Adipose tissue (tissue), 3 donors: ENCODE measurements around the gene ADAP1. TPM values are rescaled to one million over a fixed set of nuclear protein-coding genes. Genes with fewer than 3 reads are reported as not detected.

Source experiments
- H3K27ac ChIP-seq: one replicate; pipeline ENCODE4 v1.5.1; 2013; ENCODE audit warnings: low read depth, low read length
- WGBS, 3 donors: extraction: QIAGEN DNeasy Blood & Tissue Kit; methylation state at CpG; one replicate each; pipeline ENCODE4 v1.1.7; 2013; 5-methylcytosine and 5-hydroxymethylcytosine counted together
- polyA plus RNA-seq, 3 donors: library from polyadenylated mRNA; stranded (reverse); fragments of 200-250 nt; gene quantifications; one replicate each; pipeline ENCODE4 v1.2.3, GENCODE V29; 2013
- donor health status: healthy with polysubstance abuse.
- donor health status: Bipolar disorder and iron deficiency.
- donor health status: healthy.

ADAP1 gene
- polyA plus RNA-seq, 3 donors: 8.7 to 11.7 (median 9.8) TPM

DNA sequence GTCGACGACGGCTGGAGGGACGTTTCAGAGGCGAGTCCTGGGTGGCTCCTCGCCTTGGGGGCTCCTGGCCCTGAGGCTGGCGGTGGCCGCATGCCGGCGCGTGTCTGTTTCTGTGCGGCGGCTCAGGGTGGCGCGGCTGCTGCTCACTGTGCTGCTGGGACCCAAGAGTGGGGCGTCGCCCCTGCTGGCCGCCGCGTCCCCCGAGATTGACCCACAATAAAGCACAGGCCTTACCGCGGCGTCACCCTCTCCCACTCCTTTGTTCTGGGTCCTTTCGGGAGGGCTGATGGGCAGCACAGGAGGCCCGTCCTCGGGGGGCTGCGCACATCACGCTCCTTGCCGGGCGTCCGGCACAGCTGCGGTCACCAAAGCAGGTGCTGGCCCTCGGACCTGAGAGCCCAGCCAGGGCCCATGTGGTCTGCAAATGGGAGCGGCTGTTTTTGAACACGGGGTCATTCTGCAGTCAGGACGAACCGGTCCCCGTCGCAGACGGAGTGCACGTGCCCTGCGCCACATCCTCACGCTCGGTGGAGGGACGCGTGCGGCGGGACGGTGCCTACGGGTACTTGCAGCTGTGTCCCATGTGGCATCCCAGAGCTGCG, 58.9 kb downstream of the ADAP1 start:
- H3K27ac ChIP-seq: no peak overlapping the region
- WGBS, 3 donors: 95 to 97% (median 95%) methylated on average over 52 of the region's 52 CpGs

DNA sequence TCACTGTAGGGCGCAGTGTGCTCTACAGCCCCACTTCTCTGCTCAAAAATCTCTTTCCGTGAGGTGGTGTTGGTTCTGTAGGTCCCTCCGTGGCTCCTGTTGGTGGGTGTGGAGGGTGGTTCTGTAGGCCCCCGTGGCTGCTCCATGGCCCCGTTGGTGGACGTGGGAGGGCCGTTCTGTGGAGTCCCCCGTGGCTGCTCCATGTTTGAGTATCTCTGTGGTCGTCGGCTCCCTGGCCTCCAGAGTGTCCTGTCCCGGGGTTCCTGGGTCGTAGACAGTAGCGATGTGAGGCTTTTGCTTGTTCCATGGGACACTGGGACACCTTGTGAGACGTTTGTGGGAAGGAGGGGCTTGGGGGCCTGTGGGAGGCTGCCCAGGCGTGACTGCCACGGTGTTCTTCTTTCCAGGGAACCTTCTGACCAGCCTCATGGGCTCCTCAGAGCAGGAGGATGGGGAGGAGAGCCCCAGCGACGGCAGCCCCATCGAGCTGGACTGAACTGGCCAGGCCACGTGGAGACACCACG, 59.5 kb downstream of the ADAP1 start:
- H3K27ac ChIP-seq: no peak overlapping the region
- WGBS, 3 donors: 89 to 93% (median 93%) methylated on average over 21 of the region's 21 CpGs

- 92 to 94% (median 94%) methylated on average over 37 to 40 of the region's 40 CpGs for WGBS, 3 donors
These were observed 60.2 kb downstream of the ADAP1 start for GRCh38 chr7:894164-894867.

DNA sequence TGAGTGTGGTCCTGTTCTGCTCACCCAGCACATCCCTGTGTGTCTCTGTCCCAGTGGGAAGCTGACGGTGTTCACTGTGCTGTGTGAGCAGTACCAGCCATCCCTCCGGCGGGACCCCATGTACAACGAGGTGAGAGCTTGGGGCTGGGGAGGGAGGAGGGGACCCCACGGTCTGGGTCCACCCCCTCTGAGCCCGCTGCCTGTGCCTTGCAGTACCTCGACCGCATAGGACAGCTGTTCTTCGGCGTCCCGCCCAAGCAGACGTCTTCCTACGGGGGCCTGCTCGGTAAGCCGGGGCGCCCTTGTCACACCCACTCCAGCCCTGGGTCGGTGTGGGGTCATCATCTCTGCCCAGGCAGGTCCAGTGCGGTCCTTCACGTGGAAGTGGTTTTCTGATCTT, 60.8 kb downstream of the ADAP1 start:
- no peak overlapping the region for H3K27ac ChIP-seq
- WGBS, 3 donors: 91 to 92% (median 92%) methylated on average over 19 of the region's 19 CpGs

More at GRCh38 chr7:894164-894867, 60.2 kb downstream of the ADAP1 start:
- H3K27ac ChIP-seq: no peak overlapping the region

DNA sequence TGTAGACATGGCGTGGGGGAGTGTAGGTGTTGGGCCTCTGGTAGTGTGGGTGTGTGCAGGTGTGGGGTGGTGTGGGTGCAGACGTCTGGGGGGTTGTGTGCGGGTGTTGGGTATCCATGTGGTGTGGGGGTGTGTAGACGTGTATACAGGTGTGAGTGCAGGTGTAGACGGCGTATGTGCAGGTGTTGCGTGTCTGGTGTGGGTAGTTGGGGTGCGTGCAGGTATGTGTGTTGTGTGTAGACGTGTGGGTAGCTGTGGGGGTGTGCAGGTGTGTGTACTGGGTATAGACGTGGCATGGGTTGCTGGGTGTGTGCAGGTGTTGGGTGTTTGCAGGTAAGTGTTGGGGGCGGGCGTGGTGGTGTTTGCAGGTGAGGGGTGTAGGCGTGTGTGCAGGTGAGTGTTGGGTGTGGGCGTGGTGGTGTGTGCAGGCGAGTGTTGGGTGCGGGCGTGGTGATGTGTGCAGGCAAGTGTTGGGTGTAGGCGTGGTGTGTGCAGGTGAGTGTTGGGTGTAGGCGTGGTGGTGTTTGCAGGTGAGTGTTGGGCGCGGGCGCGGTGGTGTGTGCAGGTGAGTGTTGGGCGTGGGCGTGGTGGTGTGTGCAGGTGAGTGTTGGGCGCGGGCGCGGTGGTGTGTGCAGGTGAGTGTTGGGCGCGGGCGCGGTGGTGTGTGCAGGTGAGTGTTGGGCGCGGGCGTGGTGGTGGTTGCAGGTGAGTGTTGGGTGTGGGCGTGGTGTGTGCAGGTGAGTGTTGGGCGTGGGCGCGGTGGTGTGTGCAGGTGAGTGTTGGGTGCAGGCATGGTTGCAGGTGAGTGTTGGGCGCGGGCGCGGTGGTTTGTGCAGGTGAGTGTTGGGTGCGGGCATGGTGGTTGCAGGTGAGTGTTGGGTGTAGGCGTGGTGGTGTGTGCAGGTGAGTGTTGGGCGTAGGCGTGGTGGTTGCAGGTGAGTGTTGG, 61.6 kb downstream of the ADAP1 start:
- H3K27ac ChIP-seq: no peak overlapping the region
- WGBS, 3 donors: 95 to 98% (median 96%) methylated on average over 39 to 48 of the region's 48 CpGs

GRCh38 chr7:891805-892204, 62.7 kb downstream of the ADAP1 start:
- no peak overlapping the region for H3K27ac ChIP-seq
- WGBS, 3 donors: 93 to 97% (median 96%) methylated on average over 14 to 20 of the region's 20 CpGs

- H3K27ac ChIP-seq: no peak overlapping the region
- WGBS, 3 donors: 94 to 96% (median 95%) methylated on average over 29 of the region's 29 CpGs
These were observed 63.2 kb downstream of the ADAP1 start for GRCh38 chr7:891291-891690.

GRCh38 chr7:890868-891267, 63.6 kb downstream of the ADAP1 start:
- H3K27ac ChIP-seq: no peak overlapping the region
- 92 to 96% (median 93%) methylated on average over 15 of the region's 15 CpGs for WGBS, 3 donors

DNA sequence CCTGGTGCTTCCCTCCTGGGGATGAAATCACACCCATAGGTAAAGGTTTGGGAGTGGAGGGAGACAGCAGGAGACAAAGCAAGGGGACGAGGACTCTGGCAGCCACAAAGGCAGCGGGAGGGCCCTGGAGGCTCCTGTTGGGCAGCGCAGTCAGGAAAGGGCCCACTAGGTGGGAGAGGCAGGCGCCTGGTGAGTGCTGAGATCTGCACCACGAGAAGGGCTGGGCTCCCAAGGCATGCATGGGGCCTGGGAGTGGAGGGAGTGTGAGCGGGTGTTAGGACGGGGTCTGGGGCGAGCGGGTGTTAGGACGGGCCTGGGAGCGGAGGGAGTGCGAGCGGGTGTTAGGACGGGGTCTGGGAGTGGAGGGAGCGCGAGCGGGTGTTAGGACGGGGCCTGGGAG, 65.1 kb downstream of the ADAP1 start:
- 91 to 96% (median 96%) methylated on average over 10 to 18 of the region's 18 CpGs for WGBS, 3 donors
- H3K27ac ChIP-seq: no peak overlapping the region

GRCh38 chr7:889025-889390, 65.5 kb downstream of the ADAP1 start:
- H3K27ac ChIP-seq: no peak overlapping the region
- 92 to 96% (median 92%) methylated on average over 9 to 15 of the region's 15 CpGs for WGBS, 3 donors

DNA sequence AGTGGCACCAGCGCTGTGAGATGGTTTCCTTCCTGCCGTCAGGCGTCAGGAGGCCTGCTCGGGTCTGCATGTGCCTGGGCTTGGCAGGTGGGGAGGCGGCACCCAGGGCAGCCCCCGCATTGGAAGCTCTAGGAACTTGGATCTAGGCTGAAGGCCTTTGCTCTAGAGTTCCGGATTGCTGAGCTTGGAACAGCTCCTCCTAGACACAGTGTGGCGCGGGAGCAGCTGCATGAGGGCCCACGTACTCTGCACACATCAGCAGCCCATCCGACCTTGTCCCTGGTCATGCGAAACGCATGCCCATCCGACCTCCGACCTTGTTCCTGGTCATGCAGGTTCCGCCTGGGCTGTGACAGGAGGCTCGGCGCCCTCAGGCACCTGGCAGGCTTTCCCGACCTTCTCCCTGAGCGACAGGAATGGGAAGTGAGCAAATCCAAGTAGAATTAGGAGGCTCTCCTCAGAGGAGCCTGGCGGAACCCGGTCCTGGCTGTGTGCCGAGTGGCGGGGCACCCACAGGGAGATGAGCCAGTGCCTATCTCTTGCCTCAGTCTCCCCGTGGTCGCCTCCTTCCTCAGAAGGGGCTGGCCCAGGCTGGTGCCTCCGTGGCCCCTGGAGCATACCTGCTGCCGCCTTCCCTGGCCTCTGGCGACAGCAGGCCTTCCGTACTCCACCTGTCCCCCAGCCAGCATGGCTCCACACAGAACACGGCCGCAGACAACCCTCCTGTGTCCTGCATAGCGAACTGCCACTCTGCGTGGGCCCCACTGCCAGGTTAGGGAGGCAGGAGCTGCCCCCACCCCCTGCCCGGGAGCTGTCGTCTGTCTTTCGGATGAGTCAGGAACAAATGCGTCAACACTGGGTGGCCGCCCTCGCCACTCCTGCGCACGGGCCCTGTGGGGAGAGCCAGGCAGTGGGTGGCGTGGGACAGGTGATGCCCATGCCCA, 66.1 kb downstream of the ADAP1 start:
- H3K27ac ChIP-seq: no peak overlapping the region
- WGBS, 3 donors: 88 to 93% (median 91%) methylated on average over 41 to 43 of the region's 43 CpGs

- 91 to 96% (median 95%) methylated on average over 18 of the region's 18 CpGs for WGBS, 3 donors
- H3K27ac ChIP-seq: no peak overlapping the region
These were observed 67.0 kb downstream of the ADAP1 start for GRCh38 chr7:887488-887820.

DNA sequence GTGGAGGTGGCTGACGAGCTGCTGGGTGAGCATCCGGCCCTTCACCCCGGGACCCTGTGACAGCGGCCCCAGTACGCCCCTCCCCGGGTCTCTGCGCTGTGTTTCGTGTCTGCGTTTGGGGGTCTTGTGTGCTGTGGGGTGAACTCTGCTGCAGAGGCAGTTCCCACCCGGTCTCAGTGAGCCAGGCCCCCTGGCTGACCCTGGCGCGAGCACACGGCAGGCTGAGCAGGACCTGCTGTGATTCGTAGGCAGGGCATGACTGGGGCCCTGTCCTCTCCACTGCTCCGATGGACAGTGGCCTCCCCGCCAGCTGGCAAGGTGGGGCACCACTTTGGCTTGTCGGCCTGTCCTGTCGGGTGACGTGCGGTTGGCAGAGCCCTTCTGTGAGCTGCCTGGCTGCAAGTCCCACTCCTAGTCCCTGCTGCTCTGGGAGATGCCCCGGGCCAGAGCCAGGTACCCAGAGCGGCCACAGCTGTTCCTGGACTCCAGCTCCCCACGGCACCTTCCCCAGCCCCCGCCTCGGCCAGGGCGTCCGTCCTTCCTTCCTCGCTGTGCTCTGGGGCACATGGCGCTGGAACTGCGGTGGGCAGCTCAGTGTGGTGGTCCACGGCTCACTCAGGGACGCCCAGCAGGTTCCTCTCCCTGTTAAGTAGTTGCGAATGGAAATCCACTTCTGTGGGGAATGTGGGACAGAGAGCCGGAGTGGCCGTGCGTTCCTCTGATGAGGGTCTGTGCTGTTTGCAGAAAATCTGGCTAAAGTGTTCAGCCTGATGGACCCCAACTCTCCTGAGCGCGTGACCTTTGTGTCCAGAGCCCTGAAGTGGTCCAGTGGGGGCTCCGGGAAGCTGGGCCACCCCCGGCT, 67.6 kb downstream of the ADAP1 start:
- no peak overlapping the region for H3K27ac ChIP-seq
- WGBS, 3 donors: 84 to 96% (median 94%) methylated on average over 40 of the region's 40 CpGs

GRCh38 chr7:885893-886625, 68.4 kb downstream of the ADAP1 start:
- 85 to 93% (median 88%) methylated on average over 27 to 30 of the region's 30 CpGs for WGBS, 3 donors
- no peak overlapping the region for H3K27ac ChIP-seq

DNA sequence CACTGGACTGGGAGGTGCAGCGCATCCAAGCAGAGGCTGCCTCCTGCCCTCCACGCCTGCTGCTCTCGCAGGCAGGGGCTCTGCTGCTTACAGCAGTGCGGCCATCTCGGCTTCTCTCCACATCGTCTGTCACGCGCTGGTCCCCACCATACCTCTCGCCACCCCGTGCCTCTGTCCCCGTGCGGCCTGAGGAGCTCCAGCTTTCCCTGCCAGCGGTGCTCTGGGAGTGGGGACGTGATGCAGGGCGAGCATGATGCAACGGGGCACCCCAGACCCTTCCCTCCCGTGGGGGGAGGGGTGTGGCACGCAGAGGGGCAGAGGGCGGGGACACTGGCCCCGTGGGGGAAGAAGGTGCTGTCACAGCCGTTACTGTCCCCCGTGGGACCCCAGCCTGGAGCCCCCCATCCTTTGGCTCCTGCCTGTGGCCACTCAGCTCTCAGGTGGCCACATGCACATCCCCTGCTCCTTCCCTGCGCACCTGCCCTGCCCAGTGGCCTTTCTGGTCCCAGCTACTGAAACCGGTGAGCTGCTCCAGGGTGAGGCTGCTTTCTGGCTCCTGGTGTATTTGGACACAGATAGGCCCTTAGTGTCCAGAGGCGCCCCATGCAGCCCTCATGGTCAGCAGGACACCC, 69.1 kb downstream of the ADAP1 start:
- no peak overlapping the region for H3K27ac ChIP-seq

More for the DNA sequence above, 69.1 kb downstream of the ADAP1 start:
- 37 to 88% (median 82%) methylated on average over 23 to 25 of the region's 25 CpGs for WGBS, 3 donors
